HG02938 (cell line): ENCODE results near the gene MBLAC2.

ENCODE experiments used
- ATAC-seq: cut with Tn5 transposase; IDR thresholded peaks from one replicate; pipeline ENCODE4 v1.9.1; 2021; ENCODE audit warnings: mild to moderate bottlenecking, moderate library complexity; ENCODE audit not compliant: unreplicated experiment

MBLAC2 gene

DNA sequence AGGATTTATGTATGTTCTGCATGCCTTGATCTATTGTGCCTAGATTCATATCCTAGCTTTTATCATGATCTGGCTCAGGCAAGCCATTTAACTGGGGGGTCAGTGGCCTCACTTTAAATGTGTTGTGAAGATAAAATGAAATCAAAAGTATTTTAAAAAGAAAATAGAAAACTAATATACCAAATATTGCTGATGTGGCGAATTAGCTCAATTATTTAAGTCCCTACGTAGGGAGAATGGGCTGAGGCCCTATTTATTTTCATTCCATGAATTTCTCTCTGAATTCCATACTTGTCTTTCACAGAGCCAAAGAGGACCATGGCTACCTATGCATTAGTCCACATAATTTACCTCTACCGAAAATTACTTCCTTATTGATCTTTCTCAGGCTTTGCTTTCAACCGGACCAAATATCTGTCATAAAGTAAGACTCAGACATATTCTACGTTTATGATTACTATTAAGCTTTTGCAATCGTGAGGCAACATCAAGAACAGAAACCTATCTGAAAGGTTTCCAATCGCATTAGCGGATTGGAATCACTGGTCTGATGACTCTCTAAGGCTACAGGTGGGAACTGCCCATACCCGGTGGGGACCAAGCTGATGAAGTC is 1.7 kb downstream of the MBLAC2 start:
- peak; percentile 4 for ATAC-seq

DNA sequence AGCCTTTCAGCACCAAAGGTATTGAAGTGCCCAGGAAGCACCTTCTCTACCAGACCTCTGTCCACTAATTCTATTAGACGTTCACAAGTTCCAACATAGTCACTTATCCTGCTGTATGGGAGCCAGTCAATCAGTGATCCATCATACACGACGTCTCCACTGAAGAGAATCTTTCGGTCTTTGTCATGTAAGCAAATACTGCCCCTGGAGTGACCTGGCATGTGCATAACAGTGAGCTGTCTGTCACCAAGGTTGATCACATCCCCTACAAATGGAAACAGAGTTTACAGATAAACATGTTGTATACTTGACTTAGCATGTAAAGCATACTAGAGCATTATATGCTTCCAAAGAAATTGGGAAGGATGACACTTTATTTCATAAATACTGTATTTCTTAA is 13.3 kb downstream of the MBLAC2 start:
- ATAC-seq: no peak

DNA sequence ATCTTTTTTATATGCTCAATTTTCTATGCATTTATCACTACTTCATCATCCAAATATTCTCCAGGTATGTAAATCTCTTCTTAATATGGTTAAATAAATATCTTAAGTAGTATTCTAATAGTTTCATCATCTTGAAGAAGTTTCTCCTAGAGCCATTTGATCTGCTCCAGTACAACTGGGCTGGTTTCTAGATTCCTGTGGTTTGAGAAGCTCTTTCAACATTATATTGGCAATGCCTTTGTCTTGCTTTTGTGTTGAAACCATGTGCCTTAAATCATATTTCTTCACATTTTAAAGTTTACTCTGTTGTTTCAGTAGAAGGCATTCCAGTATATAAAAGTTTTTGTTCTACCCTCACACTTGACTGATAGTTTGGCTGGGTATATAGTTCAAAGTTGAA is 27.6 kb downstream of the MBLAC2 start:
- ATAC-seq: no peak

DNA sequence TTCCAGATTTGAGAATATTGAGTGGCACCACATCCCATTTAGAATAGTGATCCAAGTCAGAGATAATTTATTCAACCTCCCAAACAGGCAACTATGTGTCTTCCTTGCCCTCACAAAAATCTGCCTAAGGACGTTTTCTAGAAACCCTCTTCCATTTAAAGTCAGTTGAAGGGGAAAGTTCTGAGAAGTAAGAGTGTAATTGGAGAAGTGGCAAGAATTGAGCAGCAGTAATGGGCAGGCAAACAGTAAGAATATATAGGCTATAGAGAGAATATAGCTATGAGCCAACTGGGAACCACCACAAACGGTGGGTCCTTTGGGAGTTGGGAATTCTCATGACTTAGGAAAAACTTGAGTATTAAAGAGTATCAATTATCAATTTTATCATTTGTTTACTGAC is 33.9 kb downstream of the MBLAC2 start:
- no peak for ATAC-seq

DNA sequence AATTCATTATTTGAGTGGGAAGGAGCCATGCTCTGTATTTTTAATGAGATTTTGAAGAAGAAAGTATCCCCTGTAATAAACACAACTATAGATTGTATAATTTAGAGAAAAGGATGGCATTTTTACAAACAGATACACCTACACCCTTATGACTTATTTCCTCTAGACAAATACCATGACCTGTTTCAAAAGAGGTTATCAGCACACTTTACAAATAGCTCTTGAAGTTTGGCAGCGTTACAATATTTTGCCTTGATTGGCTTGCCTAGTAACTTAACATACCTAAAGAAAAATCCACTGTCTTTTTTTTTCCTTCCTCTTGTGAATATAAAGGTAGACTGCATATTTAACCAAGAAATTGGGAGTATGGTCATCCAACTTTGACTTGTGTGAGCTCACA is 36.5 kb downstream of the MBLAC2 start:
- no peak for ATAC-seq

DNA sequence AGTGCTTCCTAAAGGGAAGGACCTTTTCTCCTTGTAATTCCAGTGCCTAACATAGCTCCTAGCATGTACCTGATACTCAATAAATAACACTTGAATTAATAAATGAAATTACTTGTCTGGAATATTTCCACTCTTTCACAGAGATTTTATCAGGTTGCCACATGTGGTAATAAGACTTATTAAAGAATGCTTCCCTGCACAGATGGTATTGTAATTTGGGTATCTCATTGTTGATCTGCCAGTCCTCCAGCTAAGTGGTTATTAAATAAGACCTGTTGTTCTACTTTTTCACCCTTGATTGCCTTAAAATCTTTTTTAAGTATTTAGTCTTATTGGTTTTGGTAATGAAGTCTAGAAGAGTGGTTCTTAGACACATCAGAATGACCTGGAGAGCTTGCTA is 36.9 kb downstream of the MBLAC2 start:
- no peak for ATAC-seq

DNA sequence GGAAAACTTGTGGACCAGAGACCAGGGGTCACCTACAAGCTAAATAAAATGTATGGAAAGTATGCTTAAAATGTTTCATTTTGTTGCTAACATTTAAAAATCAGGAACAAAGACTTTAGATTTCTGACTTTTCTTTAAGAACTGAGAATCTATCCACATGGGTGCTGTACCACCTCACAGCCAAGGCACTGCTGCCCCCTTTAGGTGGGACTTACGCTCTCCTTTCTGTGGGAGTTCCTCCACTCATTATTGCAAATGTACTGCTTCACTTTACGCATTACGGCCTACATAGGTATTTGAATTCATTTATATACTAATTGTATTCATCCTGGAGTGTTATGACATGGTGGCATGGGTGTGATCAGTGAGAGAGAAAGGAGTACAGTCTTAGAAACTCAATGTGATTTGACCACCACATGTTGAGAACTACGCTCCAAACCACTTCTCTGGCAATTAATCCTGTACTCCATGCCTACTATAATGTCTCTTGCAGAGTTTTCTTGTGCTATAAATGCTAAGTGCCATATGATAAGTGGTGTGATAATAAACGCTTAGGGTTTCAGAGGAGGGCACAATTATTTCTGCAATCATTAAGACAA is 40.4 kb downstream of the MBLAC2 start:
- ATAC-seq: no peak

DNA sequence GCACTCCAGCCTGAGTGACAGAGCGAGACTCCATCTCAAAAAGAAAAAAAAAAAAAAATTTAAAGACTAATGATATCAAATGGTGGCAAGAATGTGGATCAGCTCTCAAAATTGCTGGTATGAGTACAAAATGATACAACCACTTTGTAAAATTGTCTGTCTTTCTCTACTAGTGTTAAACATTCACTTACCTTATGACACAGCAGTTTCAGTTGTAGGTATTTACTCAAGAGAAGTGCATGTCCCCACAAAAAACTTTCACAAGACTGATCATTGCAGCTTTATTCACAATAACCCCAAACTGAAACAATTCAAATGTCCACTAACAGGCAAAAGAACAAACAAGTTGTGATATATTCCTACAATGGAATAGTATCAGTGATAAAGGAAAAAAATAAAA is 50.3 kb downstream of the MBLAC2 start:
- ATAC-seq: peak; percentile 83

DNA sequence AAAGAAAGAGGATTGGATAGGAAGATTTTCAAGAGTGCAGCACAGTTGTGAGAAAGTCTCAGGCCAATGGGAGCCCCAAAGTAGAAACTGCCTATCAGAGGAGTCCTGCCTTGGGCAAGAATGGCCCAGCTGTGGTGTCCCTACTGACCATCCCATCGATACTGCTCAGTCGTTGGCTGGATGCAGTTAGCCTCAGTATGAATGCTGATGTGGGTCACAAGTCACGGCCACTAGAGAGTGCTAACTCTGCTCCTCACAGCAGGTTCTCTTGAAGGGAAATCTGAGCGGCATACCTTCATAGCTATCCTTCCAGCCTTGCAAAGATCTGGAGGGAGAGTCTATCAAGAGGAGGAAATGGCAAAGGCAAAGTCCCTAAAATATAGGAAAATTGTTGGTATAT is 53.4 kb downstream of the MBLAC2 start:
- ATAC-seq: no peak

DNA sequence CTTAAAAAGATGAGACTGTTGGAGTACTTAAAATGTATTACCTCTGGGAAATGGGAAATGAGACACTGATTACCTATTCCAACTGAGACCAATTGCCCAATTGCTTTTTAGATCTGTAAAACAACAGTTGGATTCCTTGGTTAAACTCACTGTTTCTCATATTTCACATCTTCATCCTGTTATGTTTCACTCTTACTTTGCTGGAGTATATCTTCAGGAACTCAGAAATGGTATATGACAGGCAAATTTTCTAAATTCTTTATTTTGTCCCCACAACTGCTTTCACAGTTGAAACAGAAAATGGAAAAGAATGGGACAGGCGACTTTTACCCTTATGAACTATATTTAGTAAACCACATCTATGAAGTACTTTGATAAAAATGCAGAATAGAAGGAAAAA is 56.4 kb downstream of the MBLAC2 start:
- no peak for ATAC-seq

DNA sequence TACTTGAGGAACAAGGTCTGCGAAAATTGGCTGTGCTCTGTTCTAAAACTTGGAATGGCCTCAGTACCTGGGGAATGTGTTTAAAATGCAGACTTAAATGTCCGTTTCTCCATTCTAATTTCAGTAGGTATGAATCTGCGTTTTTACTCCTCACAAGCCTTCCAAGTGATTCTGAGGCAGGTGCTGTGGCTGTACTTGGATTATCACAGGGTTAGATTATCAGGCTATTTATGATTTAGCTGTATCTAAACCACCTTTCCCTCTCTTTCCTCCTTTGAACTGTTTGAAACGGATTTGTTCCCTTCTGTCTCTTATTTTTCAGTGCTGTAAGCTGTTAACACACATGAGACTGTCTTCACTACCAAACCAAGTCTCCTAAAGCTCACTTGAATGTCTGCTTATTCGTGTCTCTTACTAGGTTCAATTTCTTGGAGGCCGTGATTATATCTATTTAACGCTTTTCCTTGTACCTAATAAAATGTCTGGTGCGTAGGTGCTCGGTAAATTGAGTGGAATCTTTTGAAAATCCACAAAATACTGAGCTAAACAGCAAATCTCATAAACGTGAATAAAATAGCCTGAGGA is 64.3 kb downstream of the MBLAC2 start:
- ATAC-seq: no peak

DNA sequence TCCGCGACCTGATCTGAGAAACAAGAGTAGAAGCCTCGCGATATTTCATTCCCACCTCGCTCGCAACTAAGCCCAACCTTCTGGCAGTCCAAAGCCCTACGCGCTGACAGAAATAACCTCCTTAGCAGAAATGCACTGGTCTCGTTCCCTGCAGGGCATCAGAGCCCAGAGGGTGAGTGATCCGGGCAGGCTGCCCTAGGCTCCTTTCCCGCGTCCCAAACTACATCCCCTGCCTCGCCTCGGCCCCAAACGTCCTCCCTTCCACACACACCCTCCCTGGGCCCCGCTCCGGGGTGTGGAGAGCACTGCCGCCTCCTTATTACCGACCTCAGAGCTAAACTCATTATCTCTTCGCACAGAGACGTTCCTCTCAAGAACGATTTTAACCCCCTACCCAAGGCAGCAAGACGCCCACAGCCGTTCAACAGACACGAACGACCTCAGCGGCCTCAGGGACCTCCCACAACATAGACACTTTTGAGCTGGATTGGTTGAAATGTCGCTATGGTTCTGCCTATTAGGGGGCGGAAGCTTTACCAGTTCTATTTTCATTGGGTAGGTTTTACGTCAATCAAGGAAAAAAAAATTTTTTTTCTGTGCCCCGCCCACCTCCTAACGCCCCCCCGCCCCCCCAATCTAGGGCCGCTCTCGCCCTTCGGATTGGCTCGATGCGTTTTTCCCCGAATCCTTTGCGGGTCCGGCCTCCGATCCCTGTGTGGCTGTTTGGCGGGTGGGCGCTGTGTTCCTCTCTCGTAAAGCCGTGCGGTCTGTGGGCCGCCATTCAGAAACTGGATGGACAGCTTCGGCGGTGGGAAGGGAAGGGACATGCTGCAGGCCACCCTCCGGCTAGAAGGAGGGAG is 65.0 kb downstream of the MBLAC2 start, which contains the start of gene CETN3:
Gene CETN3, minus strand, starts transcription at position 439 of the 860 bp plus-strand sequence. Its CDS starts 95 bp downstream, at position 344.
- peak; percentile 95 for ATAC-seq

DNA sequence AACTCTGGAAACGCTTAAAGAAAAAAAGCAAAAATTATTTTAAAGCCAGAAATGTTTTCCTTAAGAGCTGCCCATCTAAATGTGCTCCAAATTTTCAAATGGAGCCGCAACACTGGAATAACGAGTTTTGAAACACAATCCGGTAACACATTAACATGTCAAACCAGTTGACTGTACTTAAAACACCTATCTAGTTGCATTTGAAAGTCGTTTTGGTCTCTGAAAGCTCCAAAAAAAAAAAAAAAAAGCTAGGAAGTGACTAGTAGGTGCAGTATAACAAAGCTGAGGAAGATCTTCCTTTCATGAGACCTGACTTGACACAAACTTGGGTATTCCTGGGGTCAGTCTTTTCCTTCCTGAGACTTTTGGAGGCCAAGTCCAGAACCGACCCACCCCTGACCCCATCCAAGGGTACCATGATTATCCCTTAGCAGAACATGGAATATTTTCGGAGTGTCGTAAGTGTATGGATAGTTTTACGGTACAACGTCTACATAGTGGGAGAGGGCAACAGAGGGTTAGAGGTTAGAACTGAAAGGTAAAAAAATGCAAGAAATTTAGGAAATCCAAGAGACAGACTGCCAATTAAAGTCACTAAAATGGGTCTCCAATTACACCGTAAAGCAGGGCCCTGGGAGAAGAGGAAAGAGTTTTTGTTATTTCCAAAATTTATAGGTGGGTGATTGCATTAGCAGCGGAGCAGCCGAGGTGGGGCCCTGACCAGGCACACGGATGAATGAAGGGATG is 65.8 kb downstream of the MBLAC2 start:
- peak; percentile 0 for ATAC-seq
